SK-N-SH (cell line): ENCODE measurements around the gene MRFAP1L1. TPM values are rescaled to one million over a fixed set of nuclear protein-coding genes. Genes with fewer than 3 reads are reported as not detected.

Source experiments
- CTCF ChIA-PET: fragments of 300-600, 350-600 bp; formaldehyde crosslinking; extraction: SDS; loops from one replicate; lab custom pipeline; 2021; lab: Yijun Ruan, JAX
- POLR2A ChIA-PET: fragments of 350-600 bp; sonication (Branson Sonifier 250); formaldehyde crosslinking; extraction: SDS; loops from one replicate; lab custom pipeline; 2020; ENCODE audit warnings: antibody characterized with exemption, inconsistent platforms; lab: Yijun Ruan, JAX
- DNase-seq: peaks from one replicate; pipeline ENCODE4 v3.0.0; 2012
- H2AFZ ChIP-seq: fragments of 200-600 bp; sonication (generic); 2 replicates; pipeline ENCODE4 v1.8.1; 2016; ENCODE audit warnings: antibody characterized with exemption, mild to moderate bottlenecking, low read depth
- H3F3A ChIP-seq: fragments of 200-600 bp; sonication (generic); replicated peaks from 2 replicates; pipeline ENCODE3; 2016; ENCODE audit warnings: antibody characterized with exemption, mild to moderate bottlenecking; ENCODE audit not compliant: insufficient read depth
- H3K27ac ChIP-seq, 2 experiments: fragments of 200-500 bp in 1 of 2; fragments of 200-600 bp in 1 of 2; sonication (Bioruptor generic) in 1 of 2; sonication (generic), shearing (Covaris generic) in 1 of 2; 2 replicates each; pipeline versions ENCODE4 v1.5.1 to v1.6.1; 2014 to 2016; ENCODE audit warnings: low read depth in 2 of 2, inconsistent platforms in 1 of 2, low read length in 1 of 2, mild to moderate bottlenecking in 1 of 2, mixed read lengths in 1 of 2
- H3K27me3 ChIP-seq: fragments of 200-600 bp; sonication (generic), shearing (Covaris generic); 2 replicates; pipeline ENCODE4 v1.6.1; 2016; ENCODE audit warnings: mixed run types; ENCODE audit not compliant: insufficient read depth
- H3K36me3 ChIP-seq, 2 experiments: fragments of 200-500 bp in 1 of 2; fragments of 200-600 bp in 1 of 2; sonication (Bioruptor generic) in 1 of 2; sonication (generic) in 1 of 2; replicated peaks in 1 of 2; 2 replicates each; pipeline versions ENCODE3 to v1.5.1; 2014 to 2016; ENCODE audit warnings: low read length in 1 of 2, mild to moderate bottlenecking in 1 of 2; ENCODE audit not compliant: insufficient read depth in 2 of 2, control insufficient read depth in 1 of 2
- H3K4me1 ChIP-seq, 2 experiments: fragments of 200-500 bp in 1 of 2; fragments of 200-600 bp in 1 of 2; sonication (Bioruptor generic) in 1 of 2; sonication (generic), shearing (Covaris generic) in 1 of 2; 2 replicates each; pipeline versions ENCODE4 v1.5.1 to v1.6.1; 2014 to 2016; ENCODE audit warnings: low read depth in 1 of 2, low read length in 1 of 2, mixed run types in 1 of 2; ENCODE audit not compliant: insufficient read depth in 2 of 2, control insufficient read depth in 1 of 2
- H3K4me2 ChIP-seq: fragments of 200-600 bp; sonication (generic), shearing (Covaris generic); 2 replicates; pipeline ENCODE4 v1.6.1; 2017; ENCODE audit warnings: mixed run types
- H3K4me3 ChIP-seq, 2 experiments: fragments of 200-500 bp in 1 of 2; fragments of 200-600 bp in 1 of 2; sonication (Bioruptor generic) in 1 of 2; sonication (generic), shearing (Covaris generic) in 1 of 2; 2 replicates each; pipeline versions ENCODE4 v1.5.1 to v1.8.1; 2014 to 2016; ENCODE audit warnings: low read depth in 2 of 2, inconsistent platforms in 1 of 2, low read length in 1 of 2, mild to moderate bottlenecking in 1 of 2, mixed read lengths in 1 of 2, moderate library complexity in 1 of 2
- H3K79me2 ChIP-seq: fragments of 200-600 bp; sonication (generic); 2 replicates; pipeline ENCODE4 v1.8.1; 2017; ENCODE audit warnings: mild to moderate bottlenecking; ENCODE audit not compliant: insufficient read depth
- H3K9ac ChIP-seq: fragments of 200-600 bp; sonication (generic); 2 replicates; pipeline ENCODE4 v1.6.1; 2017; ENCODE audit warnings: mixed run types
- H3K9me2 ChIP-seq: fragments of 200-600 bp; sonication (generic); 2 replicates; pipeline ENCODE4 v1.6.1; 2017; ENCODE audit warnings: mixed run types
- H3K9me3 ChIP-seq: fragments of 200-600 bp; sonication (generic); 2 replicates; pipeline ENCODE4 v1.6.1; 2017; ENCODE audit warnings: mixed run types, mild to moderate bottlenecking, moderate library complexity
- H4K20me1 ChIP-seq: fragments of 200-600 bp; sonication (generic); 2 replicates; pipeline ENCODE4 v1.6.1; 2017; ENCODE audit warnings: mild to moderate bottlenecking, mixed run types; ENCODE audit not compliant: insufficient read depth
- CHD2 ChIP-seq: fragments of 150-350 bp; IDR thresholded peaks from 2 replicates; pipeline ENCODE4 v1.6.1; 2018; ENCODE audit warnings: low read length; ENCODE audit not compliant: partially characterized antibody
- FOSL2 ChIP-seq: IDR thresholded peaks from 2 replicates; pipeline ENCODE4 v1.4.0; 2012; ENCODE audit warnings: low read depth, mild to moderate bottlenecking, moderate library complexity, borderline replicate concordance
- FOXJ3 ChIP-seq: sonication (generic); formaldehyde crosslinking; IDR thresholded peaks from 2 replicates; pipeline ENCODE4 v1.5.1; 2020; ENCODE audit warnings: mild to moderate bottlenecking, missing genetic modification reagents
- GATA2 ChIP-seq: sonication (generic); formaldehyde crosslinking; IDR thresholded peaks from 2 replicates; pipeline ENCODE4 v1.5.0; 2020; ENCODE audit warnings: mild to moderate bottlenecking, missing genetic modification reagents
- JUND ChIP-seq: IDR thresholded peaks from 2 replicates; pipeline ENCODE4 v1.4.0; 2012
- MAX ChIP-seq: IDR thresholded peaks from 2 replicates; pipeline ENCODE4 v1.4.0; 2012; ENCODE audit warnings: low read depth
- MEF2A ChIP-seq: IDR thresholded peaks from 2 replicates; pipeline ENCODE4 v1.4.0; 2012; ENCODE audit warnings: low read depth, borderline replicate concordance
- MXI1 ChIP-seq: IDR thresholded peaks from 2 replicates; pipeline ENCODE4 v1.6.1; 2012; ENCODE audit warnings: mild to moderate bottlenecking, low read depth, low read length, improper control_type of control experiment
- NFIC ChIP-seq: IDR thresholded peaks from 2 replicates; pipeline ENCODE4 v1.4.0; 2012; ENCODE audit warnings: borderline replicate concordance
- POLR2AphosphoS5 ChIP-seq: IDR thresholded peaks from 2 replicates; pipeline ENCODE4 v1.6.1; 2012; ENCODE audit warnings: low read depth, low read length
- RAD21 ChIP-seq: IDR thresholded peaks from 2 replicates; pipeline ENCODE4 v1.6.1; 2012; ENCODE audit warnings: mild to moderate bottlenecking, low read length
- SIN3A ChIP-seq: IDR thresholded peaks from 2 replicates; pipeline ENCODE4 v1.6.1; 2012; ENCODE audit warnings: low read depth, mild to moderate bottlenecking, low read length, moderate library complexity, borderline replicate concordance
- TCF12 ChIP-seq: IDR thresholded peaks from 2 replicates; pipeline ENCODE4 v1.4.0; 2012
- YY1 ChIP-seq: IDR thresholded peaks from 2 replicates; pipeline ENCODE4 v1.4.0; 2012; ENCODE audit warnings: low read depth, mild to moderate bottlenecking
- WGBS: methylation state at CpG from one replicate; pipeline ENCODE4 v1.1.6; 2017; ENCODE audit warnings: low lambda C conversion rate; 5-methylcytosine and 5-hydroxymethylcytosine counted together
- polyA plus RNA-seq, 3 experiments: library from polyadenylated mRNA; depleted of rRNA; stranded (reverse); fragments of >200 nt; gene quantifications; 2 replicates each; pipeline ENCODE4 v1.2.3, GENCODE V29; 2012
- TF ChIP-seq, protein P1 (sequence below): IDR thresholded peaks from 2 replicates; pipeline ENCODE4 v1.6.1; 2012; ENCODE audit warnings: mild to moderate bottlenecking, low read depth, low read length, moderate library complexity
- TF ChIP-seq, protein P2 (sequence below): fragments of 150-350 bp; IDR thresholded peaks from 2 replicates; pipeline ENCODE4 v1.6.1; 2016; ENCODE audit warnings: mild to moderate bottlenecking, low read depth, low read length
- TF ChIP-seq, protein P3 (sequence below): fragments of 150-350 bp; IDR thresholded peaks from 2 replicates; pipeline ENCODE4 v1.6.1; 2017; ENCODE audit warnings: antibody characterized with exemption, low read length, low read depth, borderline replicate concordance
- TF ChIP-seq, protein P4 (sequence below): fragments of 200-600 bp; sonication (generic); IDR thresholded peaks from 2 replicates; pipeline ENCODE4 v1.6.1; 2017; ENCODE audit warnings: antibody characterized with exemption, mild to moderate bottlenecking, moderate library complexity

MRFAP1L1 gene
- polyA plus RNA-seq, 1 of the 3 experiments (the other 2 are of a cell fraction): 60.3 TPM

DNA sequence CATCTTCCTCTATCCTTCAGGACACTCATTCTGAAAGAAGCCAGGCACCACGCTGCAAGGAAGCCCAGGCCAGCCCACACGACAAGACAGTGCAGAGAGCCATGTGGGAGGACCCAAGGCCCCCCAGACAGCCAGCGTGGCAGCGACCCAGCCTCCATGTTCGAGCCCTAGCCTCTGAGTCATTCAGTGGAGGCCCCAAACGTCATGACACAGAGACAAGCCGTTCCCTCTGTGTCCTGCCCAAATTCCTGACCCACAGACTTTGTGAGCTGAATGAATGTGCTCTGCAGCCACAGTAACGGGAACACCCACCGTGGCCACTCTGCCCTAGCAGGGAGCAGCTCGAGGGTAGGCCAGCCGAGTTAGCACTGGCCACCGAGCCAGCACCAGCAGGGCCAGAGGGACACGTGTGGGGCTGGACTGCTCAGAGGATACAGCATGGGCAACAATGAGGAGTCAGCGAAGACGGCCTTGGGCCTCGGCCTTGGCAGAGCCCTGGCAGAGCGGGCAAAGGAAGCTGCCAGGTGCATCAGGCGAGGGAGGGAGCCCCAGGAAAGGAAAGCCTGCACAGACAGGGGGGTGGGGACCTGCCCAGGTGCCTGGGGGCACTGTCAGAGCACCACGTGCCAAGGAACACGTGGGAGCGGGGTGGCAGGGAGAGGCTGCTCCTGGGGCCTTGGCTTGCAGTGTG lies 14.9 kb upstream of the MRFAP1L1 start (continued):
- TF ChIP-seq, protein P1, sequence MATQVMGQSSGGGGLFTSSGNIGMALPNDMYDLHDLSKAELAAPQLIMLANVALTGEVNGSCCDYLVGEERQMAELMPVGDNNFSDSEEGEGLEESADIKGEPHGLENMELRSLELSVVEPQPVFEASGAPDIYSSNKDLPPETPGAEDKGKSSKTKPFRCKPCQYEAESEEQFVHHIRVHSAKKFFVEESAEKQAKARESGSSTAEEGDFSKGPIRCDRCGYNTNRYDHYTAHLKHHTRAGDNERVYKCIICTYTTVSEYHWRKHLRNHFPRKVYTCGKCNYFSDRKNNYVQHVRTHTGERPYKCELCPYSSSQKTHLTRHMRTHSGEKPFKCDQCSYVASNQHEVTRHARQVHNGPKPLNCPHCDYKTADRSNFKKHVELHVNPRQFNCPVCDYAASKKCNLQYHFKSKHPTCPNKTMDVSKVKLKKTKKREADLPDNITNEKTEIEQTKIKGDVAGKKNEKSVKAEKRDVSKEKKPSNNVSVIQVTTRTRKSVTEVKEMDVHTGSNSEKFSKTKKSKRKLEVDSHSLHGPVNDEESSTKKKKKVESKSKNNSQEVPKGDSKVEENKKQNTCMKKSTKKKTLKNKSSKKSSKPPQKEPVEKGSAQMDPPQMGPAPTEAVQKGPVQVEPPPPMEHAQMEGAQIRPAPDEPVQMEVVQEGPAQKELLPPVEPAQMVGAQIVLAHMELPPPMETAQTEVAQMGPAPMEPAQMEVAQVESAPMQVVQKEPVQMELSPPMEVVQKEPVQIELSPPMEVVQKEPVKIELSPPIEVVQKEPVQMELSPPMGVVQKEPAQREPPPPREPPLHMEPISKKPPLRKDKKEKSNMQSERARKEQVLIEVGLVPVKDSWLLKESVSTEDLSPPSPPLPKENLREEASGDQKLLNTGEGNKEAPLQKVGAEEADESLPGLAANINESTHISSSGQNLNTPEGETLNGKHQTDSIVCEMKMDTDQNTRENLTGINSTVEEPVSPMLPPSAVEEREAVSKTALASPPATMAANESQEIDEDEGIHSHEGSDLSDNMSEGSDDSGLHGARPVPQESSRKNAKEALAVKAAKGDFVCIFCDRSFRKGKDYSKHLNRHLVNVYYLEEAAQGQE: no peak

- 60% methylated on average over 1 of the region's 8 CpGs for WGBS
- Histone ChIP-seq H3K4me1 (peaks cover 0 to 6% of the 10 kb centered on the region in 2 experiments; a peak in 1 of 4 replicates), H3K27me3 (no peaks in the 10 kb centered on the region), H3K9ac (no peak overlapping the region), H3K36me3 (no peaks in the 10 kb centered on the region), H3K79me2 (no peaks in the 10 kb centered on the region), H3F3A (peaks cover 14% of the 10 kb centered on the region), H3K9me2 (no peaks in the 10 kb centered on the region), H3K9me3 (no peaks in the 10 kb centered on the region), H2AFZ (no peak overlapping the region), H3K4me2 (no peak overlapping the region), H4K20me1 (no peaks in the 10 kb centered on the region), H3K27ac (no peak overlapping the region), H3K4me3 (no peak overlapping the region)
- CTCF ChIA-PET: interaction anchor here (10.2 kb wide), 1 partner anchor 151 kb away, joined by 204 read pairs; no protein-coding TSS in a partner anchor
- DNase-seq: no peak
- TF ChIP-seq FOSL2: no peak
- no peak for TF ChIP-seq MEF2A
- TF ChIP-seq MAX: no peak
- TF ChIP-seq YY1: no peak
- no peak for TF ChIP-seq GATA2 (CRISPR knock-in tag)
- TF ChIP-seq FOXJ3 (CRISPR knock-in tag): no peak
- no peak for TF ChIP-seq POLR2AphosphoS5
- TF ChIP-seq, protein P2, sequence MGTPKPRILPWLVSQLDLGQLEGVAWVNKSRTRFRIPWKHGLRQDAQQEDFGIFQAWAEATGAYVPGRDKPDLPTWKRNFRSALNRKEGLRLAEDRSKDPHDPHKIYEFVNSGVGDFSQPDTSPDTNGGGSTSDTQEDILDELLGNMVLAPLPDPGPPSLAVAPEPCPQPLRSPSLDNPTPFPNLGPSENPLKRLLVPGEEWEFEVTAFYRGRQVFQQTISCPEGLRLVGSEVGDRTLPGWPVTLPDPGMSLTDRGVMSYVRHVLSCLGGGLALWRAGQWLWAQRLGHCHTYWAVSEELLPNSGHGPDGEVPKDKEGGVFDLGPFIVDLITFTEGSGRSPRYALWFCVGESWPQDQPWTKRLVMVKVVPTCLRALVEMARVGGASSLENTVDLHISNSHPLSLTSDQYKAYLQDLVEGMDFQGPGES: no peak
- TF ChIP-seq CHD2: no peak
- TF ChIP-seq SIN3A: no peak
- TF ChIP-seq MXI1: no peak
- no peak for TF ChIP-seq RAD21
- no peak for TF ChIP-seq TCF12
- no peak for TF ChIP-seq NFIC
- TF ChIP-seq, protein P3, sequence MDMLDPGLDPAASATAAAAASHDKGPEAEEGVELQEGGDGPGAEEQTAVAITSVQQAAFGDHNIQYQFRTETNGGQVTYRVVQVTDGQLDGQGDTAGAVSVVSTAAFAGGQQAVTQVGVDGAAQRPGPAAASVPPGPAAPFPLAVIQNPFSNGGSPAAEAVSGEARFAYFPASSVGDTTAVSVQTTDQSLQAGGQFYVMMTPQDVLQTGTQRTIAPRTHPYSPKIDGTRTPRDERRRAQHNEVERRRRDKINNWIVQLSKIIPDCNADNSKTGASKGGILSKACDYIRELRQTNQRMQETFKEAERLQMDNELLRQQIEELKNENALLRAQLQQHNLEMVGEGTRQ: no peak
- TF ChIP-seq, protein P4, sequence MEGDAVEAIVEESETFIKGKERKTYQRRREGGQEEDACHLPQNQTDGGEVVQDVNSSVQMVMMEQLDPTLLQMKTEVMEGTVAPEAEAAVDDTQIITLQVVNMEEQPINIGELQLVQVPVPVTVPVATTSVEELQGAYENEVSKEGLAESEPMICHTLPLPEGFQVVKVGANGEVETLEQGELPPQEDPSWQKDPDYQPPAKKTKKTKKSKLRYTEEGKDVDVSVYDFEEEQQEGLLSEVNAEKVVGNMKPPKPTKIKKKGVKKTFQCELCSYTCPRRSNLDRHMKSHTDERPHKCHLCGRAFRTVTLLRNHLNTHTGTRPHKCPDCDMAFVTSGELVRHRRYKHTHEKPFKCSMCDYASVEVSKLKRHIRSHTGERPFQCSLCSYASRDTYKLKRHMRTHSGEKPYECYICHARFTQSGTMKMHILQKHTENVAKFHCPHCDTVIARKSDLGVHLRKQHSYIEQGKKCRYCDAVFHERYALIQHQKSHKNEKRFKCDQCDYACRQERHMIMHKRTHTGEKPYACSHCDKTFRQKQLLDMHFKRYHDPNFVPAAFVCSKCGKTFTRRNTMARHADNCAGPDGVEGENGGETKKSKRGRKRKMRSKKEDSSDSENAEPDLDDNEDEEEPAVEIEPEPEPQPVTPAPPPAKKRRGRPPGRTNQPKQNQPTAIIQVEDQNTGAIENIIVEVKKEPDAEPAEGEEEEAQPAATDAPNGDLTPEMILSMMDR: no peak
- TF ChIP-seq JUND: no peak
- POLR2A ChIA-PET: no interaction called here
Measured at GRCh38 chr4:6723851-6724250, 14.2 kb upstream of the MRFAP1L1 start.
